CD4-positive, alpha-beta T cell (primary cell): ENCODE data around the gene MIS12. TPM values are rescaled to one million over a fixed set of nuclear protein-coding genes. Genes with fewer than 3 reads are reported as not detected.

ENCODE experiments used
- ATAC-seq: fragments of 200-7000 bp; cut with Tn5 transposase; one replicate; pipeline ENCODE4 v1.10.0; 2022; ENCODE audit warnings: mild to moderate bottlenecking; ENCODE audit not compliant: poor library complexity
- CTCF ChIA-PET: fragments of 350-600 bp; sonication (Branson Sonifier 250); formaldehyde crosslinking; loops from one replicate; lab custom pipeline; 2021; ENCODE audit warnings: antibody characterized with exemption, inconsistent platforms; lab: Charles Lee
- POLR2A ChIA-PET: fragments of 350-600 bp; sonication (Branson Sonifier 250); formaldehyde crosslinking; loops from one replicate; lab custom pipeline; 2021; ENCODE audit warnings: antibody characterized with exemption, inconsistent platforms; lab: Charles Lee
- DNase-seq, 14 experiments: peaks; one replicate each; pipeline ENCODE4 v3.0.0-alpha.2; 2013 to 2020; ENCODE audit warnings: mixed read lengths in 2 of 14
- H3K27ac ChIP-seq, 2 donors: one replicate each; pipeline versions ENCODE4 v1.5.1 to v1.7.0; 2013; ENCODE audit warnings: low read length in 2 of 2, low read depth in 1 of 2, mild to moderate bottlenecking in 1 of 2
- H3K27me3 ChIP-seq, 2 experiments: 1 replicate in 1 of 2; 2 replicates in 1 of 2; pipeline versions ENCODE4 v1.6.1 to v1.7.0; 2013; ENCODE audit warnings: low read length in 2 of 2, control low read depth in 1 of 2, mild to moderate bottlenecking in 1 of 2, moderate library complexity in 1 of 2; ENCODE audit not compliant: insufficient read depth in 2 of 2, control insufficient read depth in 1 of 2
- H3K36me3 ChIP-seq: one replicate; pipeline ENCODE4 v1.6.1; 2013; ENCODE audit warnings: low read length, control low read depth; ENCODE audit not compliant: insufficient read depth
- H3K4me1 ChIP-seq: one replicate; pipeline ENCODE4 v1.6.1; 2013; ENCODE audit warnings: low read length, control low read depth; ENCODE audit not compliant: insufficient read depth
- H3K4me3 ChIP-seq: one replicate; pipeline ENCODE4 v1.5.1; 2013; ENCODE audit warnings: mild to moderate bottlenecking, low read length, moderate library complexity
- H3K9me3 ChIP-seq, 2 experiments: 1 replicate in 1 of 2; 2 replicates in 1 of 2; pipeline versions ENCODE4 v1.6.1 to v1.7.0; 2013; ENCODE audit warnings: low read length in 2 of 2, mild to moderate bottlenecking in 2 of 2, control low read depth in 1 of 2, moderate library complexity in 1 of 2; ENCODE audit not compliant: control insufficient read depth in 1 of 2, insufficient read depth in 1 of 2
- H3K27ac Mint-ChIP-seq: one replicate; pipeline ENCODE4 v1.8.0; 2020; ENCODE audit warnings: mixed read lengths
- H3K27me3 Mint-ChIP-seq: one replicate; pipeline ENCODE4 v1.8.0; 2021; ENCODE audit warnings: mixed read lengths
- H3K36me3 Mint-ChIP-seq: one replicate; pipeline ENCODE4 v1.8.0; 2021; ENCODE audit warnings: low read depth, mixed read lengths
- H3K4me1 Mint-ChIP-seq: one replicate; pipeline ENCODE4 v1.8.0; 2021; ENCODE audit warnings: low read depth, mixed read lengths
- H3K4me3 Mint-ChIP-seq: one replicate; pipeline ENCODE4 v1.8.0; 2020; ENCODE audit warnings: mild to moderate bottlenecking, mixed read lengths
- H3K9me3 Mint-ChIP-seq: one replicate; pipeline ENCODE4 v1.8.0; 2020; ENCODE audit warnings: mixed read lengths
- intact Hi-C, 2 experiments: fragments of 100-400 bp; cut with DNase I in 1 of 2; cut with micrococcal nuclease in 1 of 2; formaldehyde crosslinking; loops; one replicate each; pipeline versions ENCODE4 v1.15.1 to v1.9.0; 2023 to 2025; cut with DNase I, micrococcal nuclease
- total RNA-seq, 174 experiments: library from RNA in 2 of 174; stranded (reverse) in 2 of 174; gene quantifications; one replicate each; pipeline ENCODE4 v1.2.3 and lab custom pipeline; 2021 to 2026
- TF ChIP-seq, protein P1 (sequence below): fragments of 200-600 bp; IDR thresholded peaks from one replicate; pipeline ENCODE4 v1.8.0; 2022; ENCODE audit warnings: antibody characterized with exemption, mild to moderate bottlenecking

Gene MIS12
- total RNA-seq, 2 experiments from 2014 or later, result 19.2 to 20.3 TPM

DNA sequence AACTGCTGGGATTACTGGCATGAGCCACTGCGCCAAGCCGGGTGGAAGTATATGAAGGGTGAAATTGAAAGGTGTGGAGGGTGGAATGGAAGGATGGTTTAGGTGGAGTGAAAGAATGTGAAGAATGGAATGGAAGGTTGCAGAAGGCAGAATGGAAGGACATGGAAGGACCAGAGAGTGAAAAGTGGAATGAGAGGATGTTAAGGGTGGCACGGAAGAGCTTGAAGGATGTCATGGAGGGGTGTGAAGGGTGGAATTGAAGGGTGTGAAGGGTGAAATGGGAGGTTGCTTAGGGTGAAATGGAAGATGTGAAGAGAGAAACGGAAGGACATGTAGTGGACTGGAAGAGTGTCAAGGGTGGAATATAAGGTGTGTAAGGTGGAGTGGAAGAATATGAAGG, 16.2 kb downstream of the MIS12 start:
- no peaks in the 10 kb centered on the region for H3K27me3 ChIP-seq
- no peak overlapping the region for H3K27ac Mint-ChIP-seq
- H3K36me3 ChIP-seq, result peaks cover 27% of the 10 kb centered on the region
- ChIA-PET CTCF (interaction anchor here (1.2 kb wide), 1 partner anchor 12 kb away, joined by 3 read pairs; no protein-coding TSS in a partner anchor), POLR2A (no interaction called here)
- no peaks in the 10 kb centered on the region for H3K27me3 Mint-ChIP-seq
- no peak overlapping the region for H3K4me3 ChIP-seq
- peaks cover 21% of the 10 kb centered on the region for H3K4me1 Mint-ChIP-seq
- no peak for DNase-seq
- TF ChIP-seq, protein P1, sequence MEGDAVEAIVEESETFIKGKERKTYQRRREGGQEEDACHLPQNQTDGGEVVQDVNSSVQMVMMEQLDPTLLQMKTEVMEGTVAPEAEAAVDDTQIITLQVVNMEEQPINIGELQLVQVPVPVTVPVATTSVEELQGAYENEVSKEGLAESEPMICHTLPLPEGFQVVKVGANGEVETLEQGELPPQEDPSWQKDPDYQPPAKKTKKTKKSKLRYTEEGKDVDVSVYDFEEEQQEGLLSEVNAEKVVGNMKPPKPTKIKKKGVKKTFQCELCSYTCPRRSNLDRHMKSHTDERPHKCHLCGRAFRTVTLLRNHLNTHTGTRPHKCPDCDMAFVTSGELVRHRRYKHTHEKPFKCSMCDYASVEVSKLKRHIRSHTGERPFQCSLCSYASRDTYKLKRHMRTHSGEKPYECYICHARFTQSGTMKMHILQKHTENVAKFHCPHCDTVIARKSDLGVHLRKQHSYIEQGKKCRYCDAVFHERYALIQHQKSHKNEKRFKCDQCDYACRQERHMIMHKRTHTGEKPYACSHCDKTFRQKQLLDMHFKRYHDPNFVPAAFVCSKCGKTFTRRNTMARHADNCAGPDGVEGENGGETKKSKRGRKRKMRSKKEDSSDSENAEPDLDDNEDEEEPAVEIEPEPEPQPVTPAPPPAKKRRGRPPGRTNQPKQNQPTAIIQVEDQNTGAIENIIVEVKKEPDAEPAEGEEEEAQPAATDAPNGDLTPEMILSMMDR, result no peak
- no peaks in the 10 kb centered on the region for H3K9me3 Mint-ChIP-seq
- intact Hi-C loops, result no loop called here
- H3K9me3 ChIP-seq, result no peaks in the 10 kb centered on the region
- H3K4me1 ChIP-seq, result peaks cover 17% of the 10 kb centered on the region
- ATAC-seq, result no peak
- peaks cover 59% of the 10 kb centered on the region for H3K36me3 Mint-ChIP-seq
- H3K27ac ChIP-seq, result no peak overlapping the region
- no peak overlapping the region for H3K4me3 Mint-ChIP-seq

DNA sequence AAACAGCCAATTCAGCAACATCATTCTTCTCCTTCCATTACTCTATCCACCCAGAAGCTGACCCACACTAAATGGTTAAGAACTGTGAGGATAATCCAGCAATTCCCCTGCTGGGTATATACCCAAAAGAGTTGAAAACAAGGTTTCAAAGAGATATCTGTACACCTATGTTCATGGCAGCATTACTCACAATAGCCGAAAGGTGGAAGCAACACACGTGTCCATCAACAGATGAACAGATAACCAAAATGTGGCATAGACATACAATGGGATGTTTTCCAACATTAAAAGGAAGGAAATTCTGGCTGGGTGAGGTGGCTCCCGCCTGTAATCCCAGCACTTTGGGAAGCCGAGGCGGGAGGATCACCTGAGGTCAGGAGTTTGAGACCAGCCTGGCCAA, 19.9 kb downstream of the MIS12 start:
- Histone ChIP-seq H3K9me3 (no peaks in the 10 kb centered on the region), H3K4me1 (no peaks in the 10 kb centered on the region), H3K36me3 (peaks cover 32% of the 10 kb centered on the region), H3K27ac (no peak overlapping the region), H3K4me3 (no peak overlapping the region), H3K27me3 (no peaks in the 10 kb centered on the region)
- DNase-seq (no peak), ATAC-seq (no peak)
- Mint-ChIP-seq H3K9me3 (no peaks in the 10 kb centered on the region), H3K27me3 (no peaks in the 10 kb centered on the region), H3K36me3 (peaks cover 69% of the 10 kb centered on the region), H3K27ac (no peak overlapping the region), H3K4me3 (no peak overlapping the region), H3K4me1 (peaks cover 4% of the 10 kb centered on the region)
- TF ChIP-seq, protein P1, result no peak
- ChIA-PET POLR2A (interaction anchor here (0.7 kb wide), 1 partner anchor 8 kb away, joined by 4 read pairs; no protein-coding TSS in a partner anchor), CTCF (no interaction called here)
- intact Hi-C loops, result no loop called here

DNA sequence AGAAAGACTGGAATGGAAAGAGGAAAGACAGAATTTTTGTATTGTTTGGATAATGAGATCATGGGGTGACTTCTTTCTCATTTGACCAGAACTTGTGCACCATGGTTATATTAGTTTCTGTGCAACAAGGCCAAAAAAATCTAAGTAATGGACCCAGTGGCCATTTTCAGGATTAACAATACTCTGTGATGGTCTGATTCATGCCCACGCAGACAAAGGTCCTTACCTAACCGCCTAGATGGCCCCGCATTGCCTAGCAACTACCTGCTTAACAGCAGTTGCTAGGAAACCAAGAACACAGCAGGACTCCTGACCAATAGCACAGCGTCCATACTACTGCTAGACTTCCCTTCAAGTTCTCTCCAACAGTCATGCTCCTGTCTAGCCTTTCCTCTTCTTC, 22.4 kb downstream of the MIS12 start:
- H3K4me1 Mint-ChIP-seq, result peaks cover 22% of the 10 kb centered on the region
- ChIA-PET POLR2A (no interaction called here), CTCF (no interaction called here)
- DNase-seq (no peak), ATAC-seq (no peak)
- H3K4me3 ChIP-seq, result no peak overlapping the region
- H3K9me3 Mint-ChIP-seq, result peaks cover 4% of the 10 kb centered on the region
- H3K9me3 ChIP-seq, result no peaks in the 10 kb centered on the region
- no peak overlapping the region for H3K4me3 Mint-ChIP-seq
- H3K27ac Mint-ChIP-seq, result no peak overlapping the region
- intact Hi-C loops, result no loop called here
- H3K36me3 ChIP-seq, result peaks cover 28% of the 10 kb centered on the region
- peaks cover 74% of the 10 kb centered on the region for H3K36me3 Mint-ChIP-seq
- H3K27me3 Mint-ChIP-seq, result no peaks in the 10 kb centered on the region
- peaks cover 15% of the 10 kb centered on the region for H3K4me1 ChIP-seq
- no peak overlapping the region for H3K27ac ChIP-seq
- TF ChIP-seq, protein P1, result no peak
- no peaks in the 10 kb centered on the region for H3K27me3 ChIP-seq
